Keratinocyte (primary cell): ENCODE measurements around the gene SOCS3. TPM values are rescaled to one million over a fixed set of nuclear protein-coding genes. Genes with fewer than 3 reads are reported as not detected.

ENCODE experiments used
- DNase-seq: peaks from one replicate; pipeline ENCODE4 v3.0.0-alpha.2; 2011; ENCODE audit warnings: low read depth, missing footprints, low spot score
- FAIRE-seq: peaks from 2 replicates; lab custom pipeline; 2011; peaks lifted over from hg19 to GRCh38; lab: Jason Lieb, UNC
- H2AFZ ChIP-seq: 2 replicates; pipeline ENCODE4 v1.6.0; 2012; ENCODE audit warnings: low read length, control low read depth, inconsistent platforms; ENCODE audit not compliant: control insufficient read depth
- H3K27ac ChIP-seq: 2 replicates; pipeline ENCODE4 v1.5.1; 2011; ENCODE audit warnings: low read length; ENCODE audit not compliant: control insufficient read depth, insufficient read depth
- H3K27me3 ChIP-seq: 3 replicates; pipeline ENCODE4 v1.6.0; 2011; ENCODE audit warnings: low read length; ENCODE audit not compliant: control insufficient read depth, insufficient read depth; ENCODE audit errors: extremely low read depth
- H3K36me3 ChIP-seq, 2 experiments: 2 replicates in 1 of 2; 3 replicates in 1 of 2; pipeline ENCODE4 v1.5.1; 2011; ENCODE audit warnings: low read length in 2 of 2, mild to moderate bottlenecking in 1 of 2; ENCODE audit not compliant: control insufficient read depth in 2 of 2, insufficient read depth in 2 of 2; ENCODE audit errors: extremely low read depth in 1 of 2
- H3K4me1 ChIP-seq: 3 replicates; pipeline ENCODE4 v1.5.1; 2011; ENCODE audit warnings: low read length; ENCODE audit not compliant: control insufficient read depth, insufficient read depth; ENCODE audit errors: extremely low read depth
- H3K4me2 ChIP-seq: 3 replicates; pipeline ENCODE4 v1.6.0; 2011; ENCODE audit warnings: low read depth, low read length; ENCODE audit not compliant: control insufficient read depth, insufficient read depth; ENCODE audit errors: extremely low read depth
- H3K4me3 ChIP-seq, 3 experiments: fragments of 200-600 bp in 1 of 3; sonication (generic) in 1 of 3; 2 replicates in 2 of 3; 3 replicates in 1 of 3; pipeline ENCODE4 v1.5.1; 2011 to 2016; ENCODE audit warnings: low read length in 3 of 3, mild to moderate bottlenecking in 3 of 3, control low read depth in 2 of 3, inconsistent platforms in 1 of 3, low read depth in 1 of 3, mixed read lengths in 1 of 3, mixed run types in 1 of 3, moderate library complexity in 1 of 3; ENCODE audit not compliant: control insufficient read depth in 2 of 3, insufficient read depth in 2 of 3; ENCODE audit errors: extremely low read depth in 1 of 3
- H3K79me2 ChIP-seq: 2 replicates; pipeline ENCODE4 v1.6.0; 2012; ENCODE audit warnings: low read length; ENCODE audit not compliant: control insufficient read depth, insufficient read depth
- H3K9ac ChIP-seq: 3 replicates; pipeline ENCODE4 v1.6.0; 2011; ENCODE audit warnings: low read length; ENCODE audit not compliant: control insufficient read depth, insufficient read depth; ENCODE audit errors: extremely low read depth
- H3K9me1 ChIP-seq: 3 replicates; pipeline ENCODE4 v1.6.0; 2011; ENCODE audit warnings: low read length; ENCODE audit not compliant: control insufficient read depth, insufficient read depth; ENCODE audit errors: extremely low read depth
- H3K9me3 ChIP-seq: 2 replicates; pipeline ENCODE4 v1.5.1; 2012; ENCODE audit warnings: low read depth, low read length; ENCODE audit not compliant: control insufficient read depth
- H4K20me1 ChIP-seq: 3 replicates; pipeline ENCODE4 v1.6.0; 2011; ENCODE audit warnings: low read length; ENCODE audit not compliant: control insufficient read depth, insufficient read depth; ENCODE audit errors: extremely low read depth
- EZH2 ChIP-seq: IDR thresholded peaks from one replicate; pipeline ENCODE4 v1.6.1; 2012; ENCODE audit warnings: inconsistent platforms, mild to moderate bottlenecking, low read length, moderate library complexity
- dilution Hi-C: fragments of 300-500 bp; cut with MboI; formaldehyde crosslinking; loops from one replicate; pipeline ENCODE4 v1.7.0; 2020; ENCODE audit warnings: low sequenced_read_pairs; ENCODE audit not compliant: extremely low pct_ligation_motif_present
- polyA plus RNA-seq, 5 experiments: library from polyadenylated mRNA; depleted of rRNA in 3 of 5; stranded (reverse) in 3 of 5; stranded (forward) in 1 of 5; unstranded in 1 of 5; fragments of >200 nt; gene quantifications; 1 replicate in 1 of 5; 2 replicates in 3 of 5; 3 replicates in 1 of 5; pipeline versions ENCODE4 v1.2.1 to v1.2.3, GENCODE V29; 2011 to 2012; ENCODE audit warnings: missing spikeins in 2 of 5, low read depth in 1 of 5, low replicate concordance in 1 of 5
- TF ChIP-seq, protein P1 (sequence below), 3 experiments: IDR thresholded peaks in 1 of 3; conservative IDR thresholded peaks in 1 of 3; optimal IDR thresholded peaks in 1 of 3; 2 replicates in 2 of 3; 3 replicates in 1 of 3; pipeline versions ENCODE3 to v1.5.1; 2011; ENCODE audit warnings: low read length in 3 of 3, mild to moderate bottlenecking in 3 of 3, moderate library complexity in 2 of 3, control low read depth in 1 of 3, inconsistent platforms in 1 of 3; ENCODE audit not compliant: insufficient read depth in 2 of 3; ENCODE audit errors: extremely low read depth in 1 of 3

Gene SOCS3
- polyA plus RNA-seq, 1 donor (not counting 4 experiments of a cell fraction or from before 2014, with no cell fraction given) = 9.4 TPM

DNA sequence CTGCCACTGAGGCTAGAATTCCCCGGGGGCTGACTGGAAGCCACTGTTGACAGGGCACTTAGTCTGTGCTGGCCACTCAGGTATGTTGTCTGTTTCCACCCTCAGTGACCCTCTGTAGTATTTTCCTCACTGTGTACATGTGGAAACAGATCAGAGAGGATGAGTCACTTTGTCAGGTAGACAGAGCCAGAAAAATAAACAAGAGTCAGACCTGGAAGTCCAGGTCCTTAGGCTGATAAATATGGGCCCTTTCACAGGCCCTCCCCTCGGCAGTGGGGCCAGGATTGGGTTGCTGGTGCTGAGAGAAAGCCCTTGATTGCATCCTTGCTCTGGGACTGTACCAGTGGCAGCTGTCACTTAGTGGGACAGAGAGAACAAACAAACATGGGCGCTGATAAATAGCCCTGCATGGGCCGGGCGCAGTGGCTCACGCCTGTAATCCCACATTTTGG, 39.8 kb upstream of the SOCS3 start:
- H3K36me3 ChIP-seq = peaks cover 42 to 66% of the 10 kb centered on the region in 2 experiments
- H3K9me1 ChIP-seq = no peaks in the 10 kb centered on the region
- dilution Hi-C loops = no loop called here
- H3K27me3 ChIP-seq = no peaks in the 10 kb centered on the region
- FAIRE-seq (peak; percentile 46), DNase-seq (no peak)
- no peak overlapping the region for H3K27ac ChIP-seq
- peaks cover 13% of the 10 kb centered on the region for H4K20me1 ChIP-seq
- no peak overlapping the region for H3K4me2 ChIP-seq
- no peak overlapping the region for H3K4me3 ChIP-seq
- no peak overlapping the region for H2AFZ ChIP-seq
- H3K9ac ChIP-seq = no peak overlapping the region
- H3K79me2 ChIP-seq = peaks cover 24% of the 10 kb centered on the region
- no peak for TF ChIP-seq EZH2
- TF ChIP-seq, protein P1, sequence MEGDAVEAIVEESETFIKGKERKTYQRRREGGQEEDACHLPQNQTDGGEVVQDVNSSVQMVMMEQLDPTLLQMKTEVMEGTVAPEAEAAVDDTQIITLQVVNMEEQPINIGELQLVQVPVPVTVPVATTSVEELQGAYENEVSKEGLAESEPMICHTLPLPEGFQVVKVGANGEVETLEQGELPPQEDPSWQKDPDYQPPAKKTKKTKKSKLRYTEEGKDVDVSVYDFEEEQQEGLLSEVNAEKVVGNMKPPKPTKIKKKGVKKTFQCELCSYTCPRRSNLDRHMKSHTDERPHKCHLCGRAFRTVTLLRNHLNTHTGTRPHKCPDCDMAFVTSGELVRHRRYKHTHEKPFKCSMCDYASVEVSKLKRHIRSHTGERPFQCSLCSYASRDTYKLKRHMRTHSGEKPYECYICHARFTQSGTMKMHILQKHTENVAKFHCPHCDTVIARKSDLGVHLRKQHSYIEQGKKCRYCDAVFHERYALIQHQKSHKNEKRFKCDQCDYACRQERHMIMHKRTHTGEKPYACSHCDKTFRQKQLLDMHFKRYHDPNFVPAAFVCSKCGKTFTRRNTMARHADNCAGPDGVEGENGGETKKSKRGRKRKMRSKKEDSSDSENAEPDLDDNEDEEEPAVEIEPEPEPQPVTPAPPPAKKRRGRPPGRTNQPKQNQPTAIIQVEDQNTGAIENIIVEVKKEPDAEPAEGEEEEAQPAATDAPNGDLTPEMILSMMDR (optimal IDR thresholded peaks at IDR 0.05 in 1 of 3, IDR thresholded peaks at IDR 0.05 in 1 of 3, conservative IDR thresholded peaks at IDR 0.05 in 1 of 3; ENCODE audit: extremely low read depth in 1 of 3, insufficient read depth in 2 of 3, low read length in 3 of 3) = no peak
- no peaks in the 10 kb centered on the region for H3K9me3 ChIP-seq
- peaks cover 18% of the 10 kb centered on the region for H3K4me1 ChIP-seq

DNA sequence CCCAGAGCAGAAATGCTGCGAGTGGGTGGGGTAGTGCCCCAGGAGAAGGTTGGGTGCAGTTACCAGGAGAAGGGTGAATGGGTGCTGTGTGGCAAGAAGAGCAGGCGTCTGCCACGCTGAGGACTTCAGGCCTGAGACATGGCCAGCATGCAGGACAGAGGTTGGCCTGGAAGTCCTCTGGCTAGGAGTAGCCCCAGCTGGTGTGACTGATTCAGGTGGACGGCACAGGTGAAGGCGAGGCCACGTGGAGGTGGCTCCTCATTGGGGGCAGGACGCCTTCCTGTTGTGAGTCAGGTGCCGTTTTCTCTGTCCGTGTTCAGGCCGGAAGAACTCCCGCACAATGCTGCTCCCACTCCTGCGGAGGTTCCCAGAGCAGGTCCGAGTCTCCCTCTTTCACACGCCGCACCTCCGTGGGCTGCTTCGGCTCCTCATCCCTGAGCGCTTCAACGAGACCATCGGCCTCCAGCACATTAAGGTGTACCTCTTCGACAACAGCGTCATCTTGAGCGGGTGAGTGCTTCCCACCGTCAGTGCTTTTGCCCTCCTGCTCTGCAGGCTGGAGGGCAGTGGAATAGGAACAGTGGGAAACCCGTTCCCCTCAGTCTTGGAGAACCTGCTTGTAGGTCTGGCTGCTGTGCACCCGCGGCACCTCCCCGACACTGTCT, 39.3 kb upstream of the SOCS3 start:
- no peaks in the 10 kb centered on the region for H3K9me3 ChIP-seq
- TF ChIP-seq EZH2 = no peak
- TF ChIP-seq, protein P1 (optimal IDR thresholded peaks at IDR 0.05 in 1 of 3, IDR thresholded peaks at IDR 0.05 in 1 of 3, conservative IDR thresholded peaks at IDR 0.05 in 1 of 3; ENCODE audit: extremely low read depth in 1 of 3, insufficient read depth in 2 of 3, low read length in 3 of 3) = no peak
- H3K9ac ChIP-seq = no peak overlapping the region
- DNase-seq (no peak), FAIRE-seq (no peak)
- no peak overlapping the region for H3K4me3 ChIP-seq
- peaks cover 13% of the 10 kb centered on the region for H4K20me1 ChIP-seq
- peaks cover 43 to 69% of the 10 kb centered on the region in 2 experiments for H3K36me3 ChIP-seq
- H3K27me3 ChIP-seq = no peaks in the 10 kb centered on the region
- peaks cover 18% of the 10 kb centered on the region for H3K4me1 ChIP-seq
- H3K79me2 ChIP-seq = peaks cover 27% of the 10 kb centered on the region
- H3K4me2 ChIP-seq = no peak overlapping the region
- no peaks in the 10 kb centered on the region for H3K9me1 ChIP-seq
- dilution Hi-C loops = no loop called here
- H3K27ac ChIP-seq = no peak overlapping the region
- no peak overlapping the region for H2AFZ ChIP-seq
